ENCODE results near the gene NOS2. TPM values are rescaled to one million over a fixed set of nuclear protein-coding genes. Genes with fewer than 3 reads are reported as not detected.
A peak's percentile ranks its signal among the peaks of the same experiment; 100 is the strongest.
"Not testable (repeated sequence)": the region's sequence is repeated elsewhere in the genome, so short reads cannot be mapped to it uniquely, and the experiment has no call there.

Gene NOS2
- total RNA-seq, 4 donors from 2014 or later: 0.57 to 1.1 (median 0.59) TPM; not detected in 1

DNA sequence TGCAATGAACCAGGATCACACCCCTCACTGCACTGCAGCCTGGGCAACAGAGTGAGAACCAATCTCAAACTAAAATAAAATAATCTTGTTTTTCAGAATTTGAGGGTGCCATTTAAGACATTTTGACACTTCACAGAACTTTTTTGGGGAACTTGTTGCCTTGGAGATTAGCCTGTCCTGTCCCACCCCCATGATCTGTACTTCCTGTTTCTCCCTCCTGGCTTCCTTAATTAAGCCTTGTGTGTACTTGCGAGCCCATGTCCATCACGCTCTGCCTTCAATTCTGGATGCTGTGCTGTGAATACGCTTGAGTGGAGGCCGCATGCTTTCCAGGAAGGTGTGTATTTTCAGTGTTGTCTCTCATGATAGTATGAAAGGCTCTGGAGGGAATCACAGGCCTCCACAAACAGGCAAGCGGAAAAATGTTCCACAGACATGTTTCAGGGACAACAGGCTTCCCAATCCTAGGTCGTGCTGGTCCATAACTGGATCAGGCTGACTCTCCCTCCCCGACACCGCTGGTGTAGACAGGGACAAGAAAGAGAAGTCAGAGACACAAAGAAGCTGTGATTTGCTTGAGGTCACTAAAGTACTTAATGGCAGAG, 56.9 kb downstream of the NOS2 start:
- WGBS, 2 donors: 82 to 90% methylated on average over 8 of the region's 8 CpGs
- intact Hi-C loops (cut with DNase I; ENCODE audit: low total_unique reads): no loop called here
- H3K4me3 ChIP-seq (ENCODE audit: low read depth, poor library complexity, severe bottlenecking): no peak overlapping the region
- TF ChIP-seq, protein P1, sequence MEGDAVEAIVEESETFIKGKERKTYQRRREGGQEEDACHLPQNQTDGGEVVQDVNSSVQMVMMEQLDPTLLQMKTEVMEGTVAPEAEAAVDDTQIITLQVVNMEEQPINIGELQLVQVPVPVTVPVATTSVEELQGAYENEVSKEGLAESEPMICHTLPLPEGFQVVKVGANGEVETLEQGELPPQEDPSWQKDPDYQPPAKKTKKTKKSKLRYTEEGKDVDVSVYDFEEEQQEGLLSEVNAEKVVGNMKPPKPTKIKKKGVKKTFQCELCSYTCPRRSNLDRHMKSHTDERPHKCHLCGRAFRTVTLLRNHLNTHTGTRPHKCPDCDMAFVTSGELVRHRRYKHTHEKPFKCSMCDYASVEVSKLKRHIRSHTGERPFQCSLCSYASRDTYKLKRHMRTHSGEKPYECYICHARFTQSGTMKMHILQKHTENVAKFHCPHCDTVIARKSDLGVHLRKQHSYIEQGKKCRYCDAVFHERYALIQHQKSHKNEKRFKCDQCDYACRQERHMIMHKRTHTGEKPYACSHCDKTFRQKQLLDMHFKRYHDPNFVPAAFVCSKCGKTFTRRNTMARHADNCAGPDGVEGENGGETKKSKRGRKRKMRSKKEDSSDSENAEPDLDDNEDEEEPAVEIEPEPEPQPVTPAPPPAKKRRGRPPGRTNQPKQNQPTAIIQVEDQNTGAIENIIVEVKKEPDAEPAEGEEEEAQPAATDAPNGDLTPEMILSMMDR (IDR thresholded peaks at IDR 0.05): no peak
- no peak for TF ChIP-seq POLR2A (IDR thresholded peaks at IDR 0.05)
- DNase-seq (ENCODE audit: low spot score in 2 of 2): peak in 1 of 2 donors; percentile 50

DNA sequence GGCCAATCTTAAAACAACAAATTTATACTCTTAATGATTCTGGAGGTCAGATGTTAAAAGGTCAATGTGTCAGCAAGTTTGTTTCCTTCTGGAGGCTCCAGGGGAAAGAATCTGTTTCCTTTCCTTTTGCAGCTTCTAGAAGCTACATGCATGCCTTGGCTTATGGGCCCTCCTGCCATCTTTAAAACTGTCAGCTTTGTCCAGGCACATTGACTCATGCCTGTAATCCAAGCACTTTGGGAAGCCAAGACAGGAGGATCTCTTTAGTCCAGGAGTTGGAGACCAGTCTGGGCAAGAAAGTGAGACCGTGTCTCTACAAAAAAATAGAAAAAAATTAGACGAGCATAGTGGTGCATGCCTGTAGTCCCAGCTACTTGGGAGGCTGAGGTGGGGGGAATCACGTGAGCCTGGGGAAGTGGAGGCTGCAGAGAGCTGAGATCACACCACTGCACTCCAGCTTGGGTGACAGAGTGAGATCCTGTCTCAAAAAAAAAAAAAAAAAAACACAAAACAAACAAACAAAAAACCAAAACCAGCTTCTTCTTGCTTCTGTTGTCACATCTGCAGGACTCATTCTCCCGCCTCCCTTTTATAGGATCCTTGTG, 58.3 kb downstream of the NOS2 start:
- intact Hi-C loops (cut with DNase I; ENCODE audit: low total_unique reads): no loop called here
- 49 to 57% methylated on average over 4 of the region's 4 CpGs for WGBS, 2 donors
- TF ChIP-seq POLR2A (IDR thresholded peaks at IDR 0.05): no peak
- TF ChIP-seq, protein P1 (IDR thresholded peaks at IDR 0.05): no peak
- no peak overlapping the region for H3K4me3 ChIP-seq (ENCODE audit: low read depth, poor library complexity, severe bottlenecking)
- peak in 1 of 2 donors; percentile 21 for DNase-seq (ENCODE audit: low spot score in 2 of 2)

DNA sequence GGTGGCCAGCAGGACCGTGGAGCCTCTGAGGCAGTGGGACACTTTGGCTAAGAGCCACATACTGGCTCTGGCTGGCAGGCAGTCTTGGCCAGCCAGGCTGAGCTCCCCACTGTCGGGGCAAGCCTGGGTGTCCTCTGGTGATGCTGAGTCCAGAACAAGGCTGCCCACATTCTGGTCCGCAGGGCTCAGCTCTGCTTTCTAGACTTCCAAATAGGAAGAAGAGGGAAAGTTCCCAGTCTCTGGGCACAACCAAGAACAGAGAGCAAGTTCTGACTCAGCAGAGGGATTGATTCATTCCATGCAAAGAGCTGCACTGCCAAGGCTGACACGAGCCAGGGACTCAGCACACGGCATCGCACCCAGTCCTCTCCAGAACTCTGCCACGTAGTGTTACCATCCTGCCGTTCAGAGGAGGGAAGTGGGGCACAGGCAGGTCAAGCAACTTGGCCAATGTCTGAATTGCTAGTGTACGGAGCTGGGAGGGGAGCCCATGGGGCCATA, 58.9 kb downstream of the NOS2 start:
- WGBS, 2 donors: 23 to 32% methylated on average over 8 to 9 of the region's 9 CpGs
- TF ChIP-seq, protein P1 (IDR thresholded peaks at IDR 0.05): no peak
- no peak for TF ChIP-seq POLR2A (IDR thresholded peaks at IDR 0.05)
- H3K4me3 ChIP-seq (ENCODE audit: low read depth, poor library complexity, severe bottlenecking): no peak overlapping the region
- intact Hi-C loops (cut with DNase I; ENCODE audit: low total_unique reads): no loop called here
- peak in 1 of 2 donors; percentile 21 for DNase-seq (ENCODE audit: low spot score in 2 of 2)

DNA sequence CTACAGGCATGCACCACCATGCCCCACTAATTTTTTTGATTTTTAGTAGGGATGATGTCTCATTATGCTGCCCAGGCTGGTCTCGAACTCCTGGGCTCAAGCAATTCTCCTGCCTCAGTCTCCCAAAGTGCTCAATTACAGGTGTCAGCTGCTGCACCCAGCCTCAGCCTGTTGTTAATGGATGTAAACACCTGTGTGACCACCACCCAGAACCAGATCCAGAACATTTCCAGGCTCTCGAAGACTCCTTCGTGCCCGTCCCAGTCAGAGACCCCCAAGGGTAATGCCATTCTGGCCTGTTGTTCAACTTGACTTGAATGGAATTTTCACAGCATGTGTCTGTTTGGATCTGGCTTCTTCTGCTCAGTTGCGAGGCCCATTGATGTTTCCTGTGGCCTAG, 59.8 kb downstream of the NOS2 start:
- peak in 1 of 2 donors; percentile 29 for DNase-seq (ENCODE audit: low spot score in 2 of 2)
- intact Hi-C loops (cut with DNase I; ENCODE audit: low total_unique reads); H3K4me3 ChIP-seq (ENCODE audit: low read depth, poor library complexity, severe bottlenecking): not testable (repeated sequence)
- 66 to 70% methylated on average over 5 of the region's 5 CpGs for WGBS, 2 donors

DNA sequence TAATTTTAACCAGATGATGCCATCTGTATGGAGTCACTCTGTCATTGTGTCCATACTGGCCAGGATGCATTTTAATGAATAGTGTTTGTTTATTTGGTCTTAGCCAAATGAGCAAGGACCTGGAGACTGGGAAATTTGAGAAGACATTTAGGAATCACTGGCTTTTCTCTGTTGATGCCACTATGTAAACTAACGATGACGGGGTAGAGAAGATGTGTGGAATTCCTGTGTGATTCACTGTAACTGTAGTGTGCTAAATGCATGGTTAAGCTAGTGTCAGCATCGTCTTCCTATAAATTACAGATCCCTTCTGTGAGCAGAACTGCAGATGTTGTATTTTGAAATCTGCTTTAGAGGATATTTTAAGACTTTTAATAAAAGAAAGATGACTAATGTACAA, 66.6 kb downstream of the NOS2 start:
- TF ChIP-seq, protein P1 (IDR thresholded peaks at IDR 0.05): no peak
- no peak for TF ChIP-seq POLR2A (IDR thresholded peaks at IDR 0.05)
- H3K4me3 ChIP-seq (ENCODE audit: low read depth, poor library complexity, severe bottlenecking): no peak overlapping the region
- intact Hi-C loops (cut with DNase I; ENCODE audit: low total_unique reads): no loop called here
- 53 to 54% methylated on average over 3 of the region's 3 CpGs for WGBS, 2 donors
- no peak for DNase-seq (ENCODE audit: low spot score in 2 of 2)

DNA sequence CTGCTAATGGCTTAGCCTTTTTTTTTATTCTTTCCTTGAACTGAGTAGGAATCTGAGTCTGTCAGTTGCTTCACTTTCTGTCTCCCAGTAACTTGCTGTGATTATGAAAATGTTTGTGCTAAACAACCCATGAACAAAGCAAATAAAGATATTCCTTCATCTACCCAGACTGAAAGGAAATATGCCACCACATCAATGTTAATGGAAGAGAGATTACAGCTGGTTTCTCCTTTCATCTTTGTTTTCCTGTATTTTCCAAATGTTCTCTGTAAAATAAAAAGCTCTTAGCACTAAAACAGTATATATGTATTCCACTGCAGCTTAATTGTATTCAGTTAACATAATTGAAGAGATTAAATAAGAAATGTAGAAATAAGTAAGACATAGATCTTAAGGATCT, 67.6 kb downstream of the NOS2 start:
- DNase-seq (ENCODE audit: low spot score in 2 of 2); intact Hi-C loops (cut with DNase I; ENCODE audit: low total_unique reads); H3K4me3 ChIP-seq (ENCODE audit: low read depth, poor library complexity, severe bottlenecking): not testable (repeated sequence)

DNA sequence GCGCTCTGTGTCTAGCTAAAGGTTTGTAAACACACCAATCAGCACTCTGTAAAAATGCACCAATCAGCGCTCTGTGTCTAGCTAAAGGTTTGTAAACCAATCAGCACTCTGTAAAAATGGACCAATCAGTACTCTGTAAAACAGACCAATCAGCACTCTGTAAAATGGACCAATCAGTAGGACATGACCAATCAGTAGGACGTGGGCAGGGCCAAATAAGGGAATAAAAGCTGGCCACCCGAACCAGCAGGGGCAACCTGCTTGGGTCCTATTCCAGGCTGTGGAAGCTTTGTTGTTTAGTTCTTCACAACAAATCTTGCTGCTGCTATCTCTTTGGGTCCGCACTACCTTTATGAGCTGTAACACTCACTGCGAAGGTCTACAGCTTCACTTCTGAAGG, 74.3 kb downstream of the NOS2 start:
- DNase-seq (ENCODE audit: low spot score in 2 of 2); intact Hi-C loops (cut with DNase I; ENCODE audit: low total_unique reads); H3K4me3 ChIP-seq (ENCODE audit: low read depth, poor library complexity, severe bottlenecking): not testable (repeated sequence)
- 88 to 89% methylated on average over 6 of the region's 6 CpGs for WGBS, 2 donors

Measured in lower leg skin (tissue), 4 donors.